ENCODE results near the gene PSMA1.

DNA sequence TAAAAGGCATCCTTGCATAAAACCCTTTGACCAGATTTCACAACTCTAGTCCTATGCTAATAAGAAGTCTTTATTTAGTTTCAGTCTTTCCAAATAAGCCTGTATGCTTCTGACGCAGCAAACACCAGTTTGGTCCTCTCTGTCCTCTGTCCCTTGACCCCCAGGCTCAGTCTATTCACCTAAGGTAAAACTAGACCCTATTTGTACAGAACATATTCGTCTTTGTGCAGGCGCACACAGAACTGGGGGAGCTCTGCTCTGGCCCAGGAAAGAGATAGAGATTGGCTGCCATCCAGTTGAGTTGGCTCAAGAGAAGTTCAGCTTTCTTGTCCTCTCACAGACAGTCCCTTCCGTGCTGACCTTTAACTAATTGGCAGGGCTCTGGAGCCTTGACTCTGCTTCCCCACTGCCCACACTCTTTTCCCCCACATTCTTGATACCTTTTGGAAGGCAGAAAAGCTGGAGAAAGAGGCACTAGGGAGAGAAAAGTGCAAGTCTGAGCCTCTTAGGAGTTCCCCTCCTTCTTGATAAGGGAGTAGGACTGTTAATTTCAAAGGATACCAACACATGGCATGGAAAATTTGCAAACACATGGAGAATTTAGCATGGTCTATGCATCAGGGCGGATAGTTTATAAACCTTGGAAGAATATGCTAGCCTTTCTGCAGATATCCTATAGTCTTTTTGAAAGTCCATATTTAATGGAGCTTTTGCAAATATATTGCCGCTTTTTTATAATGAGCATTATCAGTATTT is 21.2 kb upstream of the PSMA1 start:
- TF ChIP-seq CTCF (IDR thresholded peaks at IDR 0.05) = no peak
- no peak for TF ChIP-seq POLR2A (IDR thresholded peaks at IDR 0.05)
